ENCODE results near the gene ANO1.

GRCh38 chr11:70158757-70159389 lies 80.8 kb downstream of the ANO1 start:
- no peak for TF ChIP-seq CTCF (IDR thresholded peaks at IDR 0.05)
- no peak for TF ChIP-seq POLR2A (IDR thresholded peaks at IDR 0.05)

Measured in Peyer's patch (tissue), 4 donors.